Hypothalamus (tissue), 51 donors: ENCODE data around the gene RAB28.

Experiments used
- DNase-seq, 51 donors: peaks; one replicate each; lab custom pipeline; 2025; lab: John Stamatoyannopoulos, UW

The RAB28 gene

GRCh38 chr4:13511101-13511500 lies 27.0 kb upstream of the RAB28 start:
- DNase-seq, result no peak

- DNase-seq, result no peak
These were observed 25.3 kb upstream of the RAB28 start for GRCh38 chr4:13509442-13509841.

GRCh38 chr4:13504374-13504773 lies 20.2 kb upstream of the RAB28 start:
- DNase-seq, result no peak

GRCh38 chr4:13498469-13498868 lies 14.3 kb upstream of the RAB28 start:
- no peak for DNase-seq

- no peak for DNase-seq
These were observed 12.5 kb upstream of the RAB28 start for GRCh38 chr4:13496605-13497004.

GRCh38 chr4:13495753-13496152 lies 11.6 kb upstream of the RAB28 start:
- no peak for DNase-seq

GRCh38 chr4:13493793-13494192 lies 9.7 kb upstream of the RAB28 start:
- no peak for DNase-seq

GRCh38 chr4:13492747-13493146 lies 8.6 kb upstream of the RAB28 start:
- DNase-seq, result no peak

- no peak for DNase-seq
These were observed 645 bp upstream of the RAB28 start for GRCh38 chr4:13484749-13485221.

- peak in 35 of 51 donors; percentile 19 to 81 (median 57) for DNase-seq
These were observed 395 bp downstream of the RAB28 start for GRCh38 chr4:13483768-13484121.

- DNase-seq, result peak in 8 of 51 donors; percentile 1 to 44 (median 2)
These were observed 888 bp downstream of the RAB28 start for GRCh38 chr4:13483136-13483767.

- no peak for DNase-seq
These were observed 2.6 kb downstream of the RAB28 start for GRCh38 chr4:13481569-13481968.

- no peak for DNase-seq
These were observed 5.4 kb downstream of the RAB28 start for GRCh38 chr4:13478707-13479106.

GRCh38 chr4:13478131-13478530 lies 6.0 kb downstream of the RAB28 start:
- DNase-seq, result no peak

- DNase-seq, result no peak
These were observed 7.2 kb downstream of the RAB28 start for GRCh38 chr4:13476915-13477314.

GRCh38 chr4:13476152-13476551 lies 8.0 kb downstream of the RAB28 start:
- DNase-seq, result no peak

GRCh38 chr4:13471400-13471799 lies 12.7 kb downstream of the RAB28 start:
- no peak for DNase-seq

GRCh38 chr4:13470379-13470778 lies 13.8 kb downstream of the RAB28 start:
- DNase-seq, result no peak

GRCh38 chr4:13464973-13465372 lies 19.2 kb downstream of the RAB28 start:
- DNase-seq, result no peak

GRCh38 chr4:13464543-13464942 lies 19.6 kb downstream of the RAB28 start:
- DNase-seq, result no peak

- DNase-seq, result no peak
These were observed 22.8 kb downstream of the RAB28 start for GRCh38 chr4:13461191-13461905.

- DNase-seq, result no peak
These were observed 28.7 kb downstream of the RAB28 start for GRCh38 chr4:13455411-13455810.
